GM23248 (cell line): ENCODE data around the gene P2RY8.

Source experiments
- EZH2 ChIP-seq: fragments of 200-600 bp; sonication (generic); IDR thresholded peaks from 2 replicates; pipeline ENCODE4 v1.6.1; 2018; ENCODE audit warnings: antibody characterized with exemption, mild to moderate bottlenecking; ENCODE audit not compliant: insufficient read depth, poor library complexity, severe bottlenecking
- EZH2phosphoT487 ChIP-seq: fragments of 200-600 bp; sonication (generic); IDR thresholded peaks from 2 replicates; pipeline ENCODE4 v1.6.1; 2018; ENCODE audit warnings: antibody characterized with exemption, moderate library complexity, mild to moderate bottlenecking, low read depth; ENCODE audit not compliant: insufficient read depth

DNA sequence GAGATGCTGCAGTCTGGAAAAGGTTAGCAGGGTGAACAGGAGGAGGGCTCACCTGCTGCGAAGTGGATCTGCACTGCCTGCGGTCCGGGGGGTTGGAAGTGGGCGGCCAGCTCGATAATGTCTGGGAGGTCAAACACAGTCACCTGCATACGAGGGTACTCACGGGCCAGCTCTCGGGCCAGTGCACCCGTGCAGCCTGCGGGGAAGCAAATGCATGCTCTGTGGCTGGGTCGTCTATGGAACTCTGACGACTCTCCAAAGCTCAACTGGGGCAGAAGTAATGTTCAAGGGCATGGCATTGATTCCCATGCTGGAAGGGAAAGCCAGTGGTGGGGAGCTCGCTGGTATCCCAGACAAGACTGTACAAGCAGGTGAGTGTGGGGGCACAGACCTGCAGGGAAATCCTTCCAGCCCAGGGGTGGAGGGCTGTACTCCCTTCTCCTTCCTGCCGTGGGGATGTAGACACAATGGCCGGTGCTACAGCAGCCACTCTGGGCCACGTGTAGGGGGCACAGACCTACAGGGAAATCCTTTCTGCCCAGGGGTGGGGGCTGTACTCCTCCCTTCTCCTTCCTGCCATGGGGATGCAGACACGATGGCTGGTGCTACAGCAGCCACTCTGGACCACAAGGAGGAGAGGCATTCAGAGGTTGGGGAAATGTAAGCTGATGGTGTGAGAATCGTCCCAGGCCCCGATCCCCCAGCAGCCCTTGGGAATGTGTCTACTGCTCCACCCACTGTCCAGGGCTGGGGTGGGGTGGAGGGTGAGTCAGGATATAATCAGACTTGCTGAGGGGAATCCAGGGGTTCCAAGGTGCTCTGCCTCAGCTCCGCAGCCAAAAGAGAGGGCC, 118.8 kb downstream of the P2RY8 start:
- TF ChIP-seq EZH2 (no peak), EZH2phosphoT487 (no peak)
